SJSA1 (cell line): ENCODE results near the gene CTPS2. TPM values are rescaled to one million over a fixed set of nuclear protein-coding genes. Genes with fewer than 3 reads are reported as not detected.
"Not testable (repeated sequence)": the region's sequence is repeated elsewhere in the genome, so short reads cannot be mapped to it uniquely, and the experiment has no call there.

Source experiments
- DNase-seq, 2 experiments: peaks; one replicate each; pipeline ENCODE4 v3.0.0-alpha.2; 2015 to 2020; ENCODE audit warnings: low spot score in 2 of 2, low read depth in 1 of 2
- H3K27ac ChIP-seq: fragments of 250-450 bp; sonication (Bioruptor Pico); 2 replicates; pipeline ENCODE4 v1.5.1; 2020; ENCODE audit warnings: mild to moderate bottlenecking, moderate library complexity
- H3K27me3 ChIP-seq: fragments of 250-450 bp; sonication (Bioruptor Pico); replicated peaks from 2 replicates; pipeline ENCODE4 v1.5.1; 2020; ENCODE audit warnings: mild to moderate bottlenecking, moderate library complexity
- H3K36me3 ChIP-seq: fragments of 250-450 bp; sonication (Bioruptor Pico); 2 replicates; pipeline ENCODE4 v1.5.1; 2020; ENCODE audit warnings: mild to moderate bottlenecking
- H3K4me1 ChIP-seq: fragments of 250-450 bp; sonication (Bioruptor Pico); replicated peaks from 2 replicates; pipeline ENCODE4 v1.6.1; 2021; ENCODE audit warnings: mild to moderate bottlenecking
- H3K4me3 ChIP-seq: fragments of 250-450 bp; sonication (Bioruptor Pico); 2 replicates; pipeline ENCODE4 v1.5.1; 2020; ENCODE audit warnings: mild to moderate bottlenecking
- H3K9me3 ChIP-seq: fragments of 250-450 bp; sonication (Bioruptor Pico); replicated peaks from 2 replicates; pipeline ENCODE4 v1.5.1; 2020; ENCODE audit warnings: mild to moderate bottlenecking
- total RNA-seq: library from RNA; depleted of rRNA; stranded (reverse); fragments of >200 nt; shearing (Covaris generic); gene quantifications from 2 replicates; pipeline ENCODE4 v1.2.3, GENCODE V29; 2014; rRNA removed

Gene CTPS2, protein sequence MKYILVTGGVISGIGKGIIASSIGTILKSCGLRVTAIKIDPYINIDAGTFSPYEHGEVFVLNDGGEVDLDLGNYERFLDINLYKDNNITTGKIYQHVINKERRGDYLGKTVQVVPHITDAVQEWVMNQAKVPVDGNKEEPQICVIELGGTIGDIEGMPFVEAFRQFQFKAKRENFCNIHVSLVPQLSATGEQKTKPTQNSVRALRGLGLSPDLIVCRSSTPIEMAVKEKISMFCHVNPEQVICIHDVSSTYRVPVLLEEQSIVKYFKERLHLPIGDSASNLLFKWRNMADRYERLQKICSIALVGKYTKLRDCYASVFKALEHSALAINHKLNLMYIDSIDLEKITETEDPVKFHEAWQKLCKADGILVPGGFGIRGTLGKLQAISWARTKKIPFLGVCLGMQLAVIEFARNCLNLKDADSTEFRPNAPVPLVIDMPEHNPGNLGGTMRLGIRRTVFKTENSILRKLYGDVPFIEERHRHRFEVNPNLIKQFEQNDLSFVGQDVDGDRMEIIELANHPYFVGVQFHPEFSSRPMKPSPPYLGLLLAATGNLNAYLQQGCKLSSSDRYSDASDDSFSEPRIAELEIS
- total RNA-seq = 4.6 and 8.4 TPM in 2 replicates

GRCh38 chrX:16712548-16713155 lies at the start of gene CTPS2:
Gene CTPS2 (minus strand): TSS chrX:16712669. CDS start chrX:16702902, 9,767 bp downstream.
- Histone ChIP-seq H3K4me3 (peak within 1 kb of the TSS; percentile 59), H3K4me1 (peaks cover 5% of the 10 kb centered on the region; the same call in 1 of the 2 replicates), H3K27me3 (no peaks in the 10 kb centered on the region), H3K9me3 (no peaks in the 10 kb centered on the region), H3K27ac (no peak within 1 kb of the TSS), H3K36me3 (no peaks in the 10 kb centered on the region)
- peak; percentile 44 to 53 for DNase-seq

DNA sequence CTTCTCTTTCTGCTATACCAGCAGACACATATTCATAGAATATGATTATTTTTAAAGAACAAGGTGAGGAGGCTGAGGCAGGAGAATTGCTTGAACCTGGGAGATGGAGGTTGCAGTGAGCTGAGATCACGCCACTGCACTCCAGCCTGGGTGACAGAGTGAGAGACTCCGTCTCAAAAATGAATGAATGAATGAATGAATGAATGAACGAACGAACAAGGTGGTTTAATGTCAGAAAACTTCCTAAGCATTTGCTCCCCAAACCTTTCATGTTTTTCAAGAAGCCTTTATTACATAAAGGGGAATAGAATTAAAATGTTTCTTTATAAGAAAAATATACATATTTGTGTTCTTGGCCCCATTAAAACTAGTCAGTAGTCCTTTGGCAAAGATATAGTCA lies 49.0 kb upstream of the CTPS2 start:
- not testable (repeated sequence) for H3K4me3 ChIP-seq, DNase-seq, H3K27ac ChIP-seq, H3K9me3 ChIP-seq, H3K36me3 ChIP-seq, H3K27me3 ChIP-seq, H3K4me1 ChIP-seq

DNA sequence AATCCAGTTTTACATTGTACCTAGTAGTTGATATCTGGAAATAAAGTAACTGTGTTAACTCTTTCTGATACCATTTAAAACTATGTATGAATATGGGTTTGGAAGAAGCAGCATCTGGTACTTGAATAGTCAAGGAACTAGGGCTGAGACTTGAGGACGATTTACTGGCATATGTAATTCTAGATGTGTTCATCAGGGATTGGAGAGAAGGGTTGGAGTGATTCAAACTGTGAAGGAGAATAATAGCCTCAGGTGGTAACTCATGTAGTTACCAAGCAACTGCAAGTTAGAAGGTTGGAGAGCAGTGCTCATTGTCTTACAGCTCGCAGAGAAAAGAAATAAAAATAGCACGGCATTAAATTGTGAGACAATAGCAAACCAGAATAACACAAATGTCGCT lies 44.3 kb upstream of the CTPS2 start:
- peaks cover 11% of the 10 kb centered on the region; the same call in 1 of the 2 replicates for H3K36me3 ChIP-seq
- no peaks in the 10 kb centered on the region for H3K4me1 ChIP-seq
- no peak overlapping the region for H3K4me3 ChIP-seq
- H3K9me3 ChIP-seq = no peaks in the 10 kb centered on the region
- no peak for DNase-seq
- H3K27me3 ChIP-seq = no peaks in the 10 kb centered on the region
- H3K27ac ChIP-seq = no peak overlapping the region

GRCh38 chrX:16754019-16754418 lies 41.5 kb upstream of the CTPS2 start:
- H3K4me3 ChIP-seq = no peak overlapping the region
- H3K9me3 ChIP-seq = no peaks in the 10 kb centered on the region

DNA sequence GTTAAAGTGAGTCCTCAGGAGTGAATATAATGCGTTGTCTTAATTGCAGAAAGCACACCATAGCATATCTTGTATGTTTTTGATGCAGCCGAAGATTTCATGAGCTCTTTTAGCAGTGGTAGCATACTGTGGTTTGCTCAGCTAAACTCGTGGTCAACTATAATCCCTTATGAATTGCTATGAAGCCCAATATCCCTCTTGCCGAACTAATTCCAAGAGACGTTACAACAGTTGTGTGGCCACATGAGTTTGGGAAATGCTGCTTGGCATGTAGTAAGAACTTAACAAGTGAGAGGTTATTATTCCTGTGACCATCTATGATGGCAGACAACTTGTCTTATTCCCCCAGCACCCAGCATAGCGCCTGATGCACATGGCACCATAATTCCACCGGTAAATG lies 37.7 kb upstream of the CTPS2 start:
- H3K4me3 ChIP-seq = no peak overlapping the region
- no peaks in the 10 kb centered on the region for H3K4me1 ChIP-seq
- no peak for DNase-seq
- H3K27me3 ChIP-seq = no peaks in the 10 kb centered on the region
- H3K9me3 ChIP-seq = no peaks in the 10 kb centered on the region
- H3K36me3 ChIP-seq = peaks cover 3% of the 10 kb centered on the region; the same call in 1 of the 2 replicates
- no peak overlapping the region for H3K27ac ChIP-seq

More at GRCh38 chrX:16754019-16754418, 41.5 kb upstream of the CTPS2 start:
- Histone ChIP-seq H3K27ac (no peak overlapping the region), H3K36me3 (peaks cover 14% of the 10 kb centered on the region), H3K27me3 (no peaks in the 10 kb centered on the region), H3K4me1 (no peaks in the 10 kb centered on the region)
- DNase-seq = no peak

DNA sequence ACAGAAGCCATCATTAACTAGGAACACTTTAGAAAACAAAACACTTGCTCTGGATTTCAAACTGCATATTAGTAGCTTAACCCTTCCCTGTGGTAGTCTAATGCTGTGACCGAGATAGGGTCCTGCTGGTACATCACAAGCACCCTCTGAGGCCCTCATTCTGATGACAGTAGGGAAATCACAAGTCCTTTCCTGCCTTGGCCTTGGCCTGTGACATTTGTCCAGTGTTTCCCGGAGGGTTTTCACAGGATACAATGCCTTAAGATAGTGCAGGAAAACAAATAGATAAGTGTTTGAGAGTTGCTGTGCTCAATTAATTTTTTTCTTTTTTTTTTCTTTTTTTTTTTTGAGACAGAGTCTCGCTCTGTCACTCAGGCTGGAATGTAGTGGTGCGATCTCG lies 36.0 kb upstream of the CTPS2 start:
- Histone ChIP-seq H3K4me1 (no peaks in the 10 kb centered on the region), H3K27me3 (no peaks in the 10 kb centered on the region), H3K36me3 (peaks cover 3% of the 10 kb centered on the region; the same call in 1 of the 2 replicates), H3K4me3 (no peak overlapping the region), H3K9me3 (no peaks in the 10 kb centered on the region), H3K27ac (no peak overlapping the region)
- no peak for DNase-seq

GRCh38 chrX:16745659-16746058 lies 33.2 kb upstream of the CTPS2 start:
- H3K4me3 ChIP-seq = no peak overlapping the region
- H3K36me3 ChIP-seq = peaks cover 8% of the 10 kb centered on the region; the same call in 1 of the 2 replicates
- no peak overlapping the region for H3K27ac ChIP-seq
- no peak for DNase-seq
- no peaks in the 10 kb centered on the region for H3K9me3 ChIP-seq
- no peaks in the 10 kb centered on the region for H3K4me1 ChIP-seq
- no peaks in the 10 kb centered on the region for H3K27me3 ChIP-seq

DNA sequence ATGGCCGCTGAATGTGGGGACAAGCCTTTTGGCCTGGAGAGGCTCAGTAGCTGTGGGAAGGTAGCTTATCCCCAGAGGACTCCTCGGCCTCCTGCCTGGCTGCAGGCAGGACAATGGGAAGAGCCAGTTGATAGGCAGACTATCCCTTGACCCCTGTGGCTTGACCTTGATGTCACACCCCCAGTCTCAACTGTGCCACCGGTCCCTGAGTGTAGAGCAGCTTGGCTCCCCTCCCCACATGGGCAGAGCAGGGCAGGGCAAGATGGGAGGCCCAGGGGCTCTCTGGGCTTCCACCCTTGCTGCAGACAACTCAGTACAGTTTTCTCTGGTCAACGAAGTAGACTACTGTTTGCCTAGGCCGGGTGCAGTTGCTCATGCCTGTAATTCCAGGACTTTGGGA lies 32.6 kb upstream of the CTPS2 start:
- DNase-seq = no peak
- H3K27me3 ChIP-seq = no peaks in the 10 kb centered on the region
- H3K27ac ChIP-seq = no peak overlapping the region
- H3K4me3 ChIP-seq = no peak overlapping the region
- H3K36me3 ChIP-seq = peaks cover 7% of the 10 kb centered on the region; the same call in 1 of the 2 replicates
- no peaks in the 10 kb centered on the region for H3K4me1 ChIP-seq
- no peaks in the 10 kb centered on the region for H3K9me3 ChIP-seq

DNA sequence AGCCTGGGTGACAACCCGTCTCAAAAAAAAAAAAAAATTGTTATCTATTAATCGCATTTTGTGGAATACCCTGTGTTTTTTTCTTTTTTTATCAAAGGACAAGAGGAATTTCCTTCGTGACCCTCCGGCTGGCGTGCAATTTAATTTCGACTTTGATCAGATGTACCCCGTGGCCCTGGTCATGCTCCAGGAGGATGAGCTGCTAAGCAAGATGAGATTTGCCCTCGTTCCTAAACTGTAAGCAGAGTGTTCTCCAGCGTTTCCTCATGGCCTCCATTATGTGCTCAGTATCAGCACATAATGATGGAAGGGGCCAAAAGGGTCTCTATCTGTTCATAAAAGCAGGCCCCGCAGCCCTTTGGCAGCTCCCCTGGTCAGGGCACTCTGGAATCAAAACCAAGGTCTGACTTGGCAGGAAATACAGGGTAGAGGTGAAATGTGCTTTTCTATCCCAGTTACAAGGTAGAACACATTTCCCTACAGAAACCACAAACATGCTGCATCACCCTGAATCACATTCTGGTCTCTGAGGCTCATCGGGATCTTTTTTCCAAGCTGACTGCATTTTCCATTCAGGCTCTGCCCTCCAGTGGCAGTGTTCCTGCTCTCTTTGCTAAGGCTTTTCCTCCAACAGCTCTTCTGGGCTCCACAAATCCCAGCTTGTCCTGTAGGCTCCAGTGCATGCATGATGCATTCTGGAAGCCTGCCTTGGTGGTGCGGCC lies 31.3 kb upstream of the CTPS2 start:
- Histone ChIP-seq H3K4me3 (no peak overlapping the region), H3K9me3 (no peaks in the 10 kb centered on the region), H3K36me3 (peaks cover 4% of the 10 kb centered on the region; the same call in 1 of the 2 replicates), H3K27me3 (no peaks in the 10 kb centered on the region), H3K27ac (no peak overlapping the region), H3K4me1 (no peaks in the 10 kb centered on the region)
- DNase-seq = no peak

DNA sequence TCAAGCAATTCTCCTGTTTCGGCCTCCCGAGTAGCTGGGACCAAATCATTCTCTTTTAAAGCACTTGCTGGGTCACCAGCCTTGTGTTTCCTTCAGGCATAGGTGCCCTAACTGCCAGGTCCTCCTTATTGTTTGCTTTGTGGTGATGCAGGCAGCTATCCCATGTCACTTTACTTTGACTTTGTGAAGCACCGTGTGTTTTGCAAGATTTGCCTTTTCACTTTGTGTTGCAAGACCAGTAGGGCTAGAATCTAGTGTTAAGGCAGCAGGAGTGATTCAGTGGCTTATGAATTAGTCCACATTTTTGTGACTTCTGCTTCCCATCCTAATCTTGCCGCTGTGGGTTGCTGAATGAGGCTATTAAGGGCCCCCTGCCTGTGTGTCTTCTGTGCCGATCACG lies 27.1 kb upstream of the CTPS2 start:
- no peak for DNase-seq
- no peaks in the 10 kb centered on the region for H3K4me1 ChIP-seq
- no peak overlapping the region for H3K27ac ChIP-seq
- H3K4me3 ChIP-seq = no peak overlapping the region
- peaks cover 20% of the 10 kb centered on the region for H3K36me3 ChIP-seq
- no peaks in the 10 kb centered on the region for H3K9me3 ChIP-seq
- no peaks in the 10 kb centered on the region for H3K27me3 ChIP-seq

GRCh38 chrX:16737024-16737423 lies 24.6 kb upstream of the CTPS2 start:
- H3K4me3 ChIP-seq = no peak overlapping the region
- no peaks in the 10 kb centered on the region for H3K27me3 ChIP-seq
- H3K4me1 ChIP-seq = no peaks in the 10 kb centered on the region
- no peak for DNase-seq
- H3K27ac ChIP-seq = no peak overlapping the region
- H3K36me3 ChIP-seq = peaks cover 16% of the 10 kb centered on the region
- no peaks in the 10 kb centered on the region for H3K9me3 ChIP-seq

DNA sequence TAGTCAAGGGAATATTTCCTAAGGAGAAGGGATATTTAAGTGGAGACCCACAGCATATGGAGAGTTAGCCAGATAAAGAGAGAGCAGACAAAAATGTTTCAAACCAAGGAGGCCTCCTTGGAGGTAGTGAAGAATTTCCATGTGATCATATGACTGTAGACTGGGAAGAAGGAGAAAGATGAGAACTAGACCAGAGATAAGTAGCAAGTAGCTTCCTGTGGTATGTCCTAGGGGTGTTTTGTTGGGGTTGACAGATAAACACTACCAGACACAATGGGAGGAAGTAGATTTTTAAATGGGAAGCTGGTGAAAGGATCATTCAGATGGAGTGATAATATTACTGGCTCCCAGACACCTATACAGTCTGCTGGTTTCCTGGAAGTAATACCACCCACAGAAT lies 20.5 kb upstream of the CTPS2 start:
- Histone ChIP-seq H3K9me3 (no peaks in the 10 kb centered on the region), H3K4me3 (no peak overlapping the region), H3K27ac (no peak overlapping the region), H3K27me3 (no peaks in the 10 kb centered on the region), H3K4me1 (no peaks in the 10 kb centered on the region), H3K36me3 (peaks cover 15% of the 10 kb centered on the region)
- no peak for DNase-seq

DNA sequence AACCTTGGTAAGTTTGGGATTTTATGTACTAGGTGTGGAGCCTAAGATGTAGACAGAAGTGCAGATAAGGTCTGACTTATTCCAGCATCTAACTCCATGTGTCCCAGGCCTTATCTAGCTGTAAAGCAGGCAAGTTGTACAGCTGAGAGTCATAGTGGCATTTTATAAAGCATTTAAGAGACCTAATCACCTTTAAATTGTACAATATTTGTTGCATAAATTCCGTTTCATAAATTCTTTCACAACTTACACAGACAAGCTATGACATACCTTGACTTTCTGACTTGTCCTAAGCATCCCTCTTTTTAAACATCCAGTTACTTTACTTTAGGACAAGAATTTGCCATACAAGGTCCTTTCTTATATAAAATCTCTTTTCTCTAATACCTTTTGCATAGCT lies 18.0 kb upstream of the CTPS2 start:
- no peaks in the 10 kb centered on the region for H3K4me1 ChIP-seq
- no peak for DNase-seq
- H3K4me3 ChIP-seq = no peak overlapping the region
- H3K27me3 ChIP-seq = no peaks in the 10 kb centered on the region
- H3K36me3 ChIP-seq = no peaks in the 10 kb centered on the region
- no peaks in the 10 kb centered on the region for H3K9me3 ChIP-seq
- H3K27ac ChIP-seq = no peak overlapping the region
